NCI-H2081 (cell line): ENCODE data around the gene GPATCH2.
A peak's percentile ranks its signal among the peaks of the same experiment; 100 is the strongest.
"Not testable (repeated sequence)": the region's sequence is repeated elsewhere in the genome, so short reads cannot be mapped to it uniquely, and the experiment has no call there.

Experiments
- DNase-seq, 2 experiments: peaks; one replicate each; lab custom pipeline; 2025; lab: John Stamatoyannopoulos, UW

The GPATCH2 gene

GRCh38 chr1:217525773-217526490 lies 105.0 kb downstream of the GPATCH2 start:
- no peak for DNase-seq

- DNase-seq, result no peak
These were observed 105.9 kb downstream of the GPATCH2 start for GRCh38 chr1:217524787-217525520.

- DNase-seq, result not testable (repeated sequence)
These were observed 107.0 kb downstream of the GPATCH2 start for GRCh38 chr1:217523921-217524320.

GRCh38 chr1:217522277-217522676 lies 108.6 kb downstream of the GPATCH2 start:
- no peak for DNase-seq

GRCh38 chr1:217521317-217521716 lies 109.6 kb downstream of the GPATCH2 start:
- DNase-seq, result no peak

GRCh38 chr1:217506878-217507277 lies 124.0 kb downstream of the GPATCH2 start:
- DNase-seq, result peak in 1 of 2 experiments; percentile 80

GRCh38 chr1:217498209-217498608 lies 132.7 kb downstream of the GPATCH2 start:
- DNase-seq, result no peak

- DNase-seq, result no peak
These were observed 135.6 kb downstream of the GPATCH2 start for GRCh38 chr1:217495249-217495648.

GRCh38 chr1:217494767-217495166 lies 136.1 kb downstream of the GPATCH2 start:
- no peak for DNase-seq

- no peak for DNase-seq
These were observed 137.6 kb downstream of the GPATCH2 start for GRCh38 chr1:217493290-217493689.

GRCh38 chr1:217484871-217485270 lies 146.0 kb downstream of the GPATCH2 start:
- DNase-seq, result no peak

GRCh38 chr1:217482356-217483102 lies 148.4 kb downstream of the GPATCH2 start:
- no peak for DNase-seq

GRCh38 chr1:217478450-217478849 lies 152.4 kb downstream of the GPATCH2 start:
- no peak for DNase-seq

- no peak for DNase-seq
These were observed 158.0 kb downstream of the GPATCH2 start for GRCh38 chr1:217472915-217473314.

- DNase-seq, result no peak
These were observed 159.5 kb downstream of the GPATCH2 start for GRCh38 chr1:217471403-217471802.

- no peak for DNase-seq
These were observed 160.9 kb downstream of the GPATCH2 start for GRCh38 chr1:217469983-217470382.

GRCh38 chr1:217465102-217465501 lies 165.8 kb downstream of the GPATCH2 start:
- no peak for DNase-seq

GRCh38 chr1:217462666-217463065 lies 168.2 kb downstream of the GPATCH2 start:
- DNase-seq, result no peak

GRCh38 chr1:217462159-217462558 lies 168.7 kb downstream of the GPATCH2 start:
- DNase-seq, result no peak

- DNase-seq, result no peak
These were observed 173.9 kb downstream of the GPATCH2 start for GRCh38 chr1:217457016-217457415.

GRCh38 chr1:217456261-217456660 lies 174.6 kb downstream of the GPATCH2 start:
- DNase-seq, result no peak

- DNase-seq, result no peak
These were observed 177.1 kb downstream of the GPATCH2 start for GRCh38 chr1:217453816-217454215.

- no peak for DNase-seq
These were observed 181.5 kb downstream of the GPATCH2 start for GRCh38 chr1:217449370-217449769.
